Keratinocyte (primary cell): ENCODE measurements around the gene NLGN4X.
A peak's percentile ranks its signal among the peaks of the same experiment; 100 is the strongest.

Source experiments
- EZH2 ChIP-seq: IDR thresholded peaks from one replicate; pipeline ENCODE4 v1.6.1; 2012; ENCODE audit warnings: inconsistent platforms, mild to moderate bottlenecking, low read length, moderate library complexity
- TF ChIP-seq, protein P1 (sequence below), 3 experiments: IDR thresholded peaks in 1 of 3; conservative IDR thresholded peaks in 1 of 3; optimal IDR thresholded peaks in 1 of 3; 2 replicates in 2 of 3; 3 replicates in 1 of 3; pipeline versions ENCODE3 to v1.5.1; 2011; ENCODE audit warnings: low read length in 3 of 3, mild to moderate bottlenecking in 3 of 3, moderate library complexity in 2 of 3, control low read depth in 1 of 3, inconsistent platforms in 1 of 3; ENCODE audit not compliant: insufficient read depth in 2 of 3; ENCODE audit errors: extremely low read depth in 1 of 3

DNA sequence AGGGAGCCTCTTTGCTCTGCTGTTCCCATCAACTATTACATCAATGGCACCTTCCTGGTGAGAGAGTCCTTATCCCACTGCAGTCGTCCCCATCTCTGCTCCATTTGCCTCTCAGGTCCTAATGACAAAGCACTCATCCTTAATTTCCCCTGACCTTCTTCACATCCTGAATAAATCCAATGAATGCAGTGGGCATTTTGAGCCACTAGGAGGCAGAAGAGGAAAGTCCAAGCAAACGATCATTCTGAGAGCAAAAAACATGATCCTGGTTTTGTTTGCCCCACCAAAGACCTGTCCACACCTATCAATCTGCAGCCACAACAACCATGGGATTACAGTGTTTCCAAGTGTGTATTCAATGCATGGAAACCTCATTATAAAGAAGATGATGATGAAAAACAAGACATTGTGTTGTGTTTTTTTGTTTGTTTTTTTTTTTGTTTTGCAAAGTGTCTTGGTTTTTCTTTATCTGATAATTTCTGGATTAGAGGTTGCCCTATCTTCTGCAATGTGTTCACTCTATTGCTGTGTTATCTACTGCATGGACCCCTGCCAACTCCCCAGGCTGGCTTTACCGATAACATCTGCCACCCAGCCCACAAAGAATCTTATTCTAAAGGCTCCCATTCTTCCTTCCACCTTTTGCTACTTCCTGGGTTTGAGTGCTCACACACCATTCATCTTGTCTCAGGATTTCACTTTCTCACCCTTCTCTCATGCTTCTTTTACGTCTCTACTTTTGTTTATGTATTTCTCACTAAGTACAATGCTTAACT lies 207.2 kb downstream of the NLGN4X start:
- TF ChIP-seq, protein P1, sequence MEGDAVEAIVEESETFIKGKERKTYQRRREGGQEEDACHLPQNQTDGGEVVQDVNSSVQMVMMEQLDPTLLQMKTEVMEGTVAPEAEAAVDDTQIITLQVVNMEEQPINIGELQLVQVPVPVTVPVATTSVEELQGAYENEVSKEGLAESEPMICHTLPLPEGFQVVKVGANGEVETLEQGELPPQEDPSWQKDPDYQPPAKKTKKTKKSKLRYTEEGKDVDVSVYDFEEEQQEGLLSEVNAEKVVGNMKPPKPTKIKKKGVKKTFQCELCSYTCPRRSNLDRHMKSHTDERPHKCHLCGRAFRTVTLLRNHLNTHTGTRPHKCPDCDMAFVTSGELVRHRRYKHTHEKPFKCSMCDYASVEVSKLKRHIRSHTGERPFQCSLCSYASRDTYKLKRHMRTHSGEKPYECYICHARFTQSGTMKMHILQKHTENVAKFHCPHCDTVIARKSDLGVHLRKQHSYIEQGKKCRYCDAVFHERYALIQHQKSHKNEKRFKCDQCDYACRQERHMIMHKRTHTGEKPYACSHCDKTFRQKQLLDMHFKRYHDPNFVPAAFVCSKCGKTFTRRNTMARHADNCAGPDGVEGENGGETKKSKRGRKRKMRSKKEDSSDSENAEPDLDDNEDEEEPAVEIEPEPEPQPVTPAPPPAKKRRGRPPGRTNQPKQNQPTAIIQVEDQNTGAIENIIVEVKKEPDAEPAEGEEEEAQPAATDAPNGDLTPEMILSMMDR (optimal IDR thresholded peaks at IDR 0.05 in 1 of 3, IDR thresholded peaks at IDR 0.05 in 1 of 3, conservative IDR thresholded peaks at IDR 0.05 in 1 of 3; ENCODE audit: extremely low read depth in 1 of 3, insufficient read depth in 2 of 3, low read length in 3 of 3) = peak; percentile 68 to 85 (median 78)
- no peak for TF ChIP-seq EZH2
